Measurements from ENCODE around the gene POFUT1.
"Not testable (repeated sequence)": the region's sequence is repeated elsewhere in the genome, so short reads cannot be mapped to it uniquely, and the experiment has no call there.

POFUT1 gene

DNA sequence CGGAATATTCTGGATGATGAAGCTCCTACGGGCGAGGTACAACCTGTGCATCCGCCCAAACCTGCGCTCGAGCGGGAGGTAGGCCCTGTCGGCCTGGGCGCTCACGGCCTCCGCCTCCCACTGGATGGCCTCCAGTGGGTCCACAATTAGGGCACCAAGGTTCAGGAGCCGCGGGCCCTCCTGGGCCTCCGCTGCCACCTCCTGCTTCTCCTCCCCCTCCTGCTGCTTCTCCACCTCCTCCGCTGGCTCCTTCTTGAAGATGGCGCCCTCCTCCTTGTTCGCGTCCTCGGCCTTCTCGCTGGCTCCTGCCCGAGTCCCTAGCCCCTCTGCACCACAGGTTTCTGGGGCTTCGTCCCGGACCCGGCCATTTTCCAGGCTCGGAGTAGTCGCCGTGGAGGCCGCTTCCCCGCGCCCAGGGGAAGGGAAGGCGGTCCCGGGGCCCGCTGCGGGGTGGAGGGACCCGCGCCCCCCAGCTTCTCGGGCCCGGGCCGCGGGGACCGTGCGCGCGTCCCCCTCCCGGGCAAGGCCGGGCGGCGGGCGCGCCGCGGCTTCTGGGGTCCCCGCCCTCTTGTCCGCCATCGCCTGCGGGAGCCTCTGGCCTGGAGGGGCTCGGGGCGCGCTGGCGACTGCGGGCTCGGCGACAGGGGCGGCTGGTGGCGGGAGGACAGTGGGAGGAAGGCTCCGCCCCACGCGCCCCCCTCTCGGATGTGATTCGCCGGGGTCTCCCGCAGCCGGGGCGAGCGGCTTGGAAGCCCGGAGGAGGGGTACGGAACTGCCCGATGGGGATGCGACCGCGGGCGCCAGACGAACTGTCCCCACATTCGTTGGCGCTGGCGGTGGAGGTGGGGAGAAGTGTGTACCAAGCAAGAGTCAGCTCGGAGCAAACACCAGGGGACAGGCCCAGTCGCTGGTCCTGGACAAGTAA is 17.7 kb upstream of the POFUT1 start:
- DNase-seq: peak; percentile 61

DNA sequence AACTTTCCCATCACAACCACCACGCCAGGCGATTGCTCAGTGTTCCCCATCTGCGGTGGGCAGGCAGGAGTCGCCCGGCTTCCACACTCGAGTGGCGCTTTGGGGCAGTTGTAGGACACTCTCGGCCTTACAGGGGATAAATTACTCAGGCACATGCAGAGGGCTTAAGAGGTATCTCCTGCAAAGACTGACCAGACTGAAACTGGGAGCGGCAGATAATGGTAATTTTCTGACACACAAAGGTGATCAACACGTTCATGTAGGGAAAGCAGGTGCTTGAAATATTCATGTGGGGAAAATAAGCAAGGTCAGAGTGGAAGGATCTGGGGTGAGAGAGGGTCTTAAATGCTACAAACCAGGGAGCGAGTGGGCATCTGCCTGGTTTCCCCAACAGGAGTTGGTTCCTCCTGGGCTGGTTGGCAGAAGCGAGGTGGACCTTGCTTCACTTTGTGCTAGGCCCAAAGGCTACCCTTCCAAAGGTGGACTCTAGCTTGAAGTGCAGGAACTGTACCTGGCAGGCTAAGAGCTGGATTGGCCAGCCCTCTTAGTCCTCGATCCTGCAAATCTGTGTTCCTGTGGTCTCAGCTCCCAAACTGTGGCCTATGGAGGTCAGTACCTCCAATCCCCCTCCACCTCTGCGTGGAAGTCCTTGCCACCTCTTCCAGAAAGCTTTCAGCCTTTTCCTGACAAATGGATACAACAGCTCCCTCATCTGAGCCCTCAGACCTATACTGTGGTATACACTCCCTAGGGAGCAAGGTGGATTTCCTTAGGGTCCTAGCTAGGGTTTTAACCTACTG is 16.9 kb upstream of the POFUT1 start:
- no peak for DNase-seq

DNA sequence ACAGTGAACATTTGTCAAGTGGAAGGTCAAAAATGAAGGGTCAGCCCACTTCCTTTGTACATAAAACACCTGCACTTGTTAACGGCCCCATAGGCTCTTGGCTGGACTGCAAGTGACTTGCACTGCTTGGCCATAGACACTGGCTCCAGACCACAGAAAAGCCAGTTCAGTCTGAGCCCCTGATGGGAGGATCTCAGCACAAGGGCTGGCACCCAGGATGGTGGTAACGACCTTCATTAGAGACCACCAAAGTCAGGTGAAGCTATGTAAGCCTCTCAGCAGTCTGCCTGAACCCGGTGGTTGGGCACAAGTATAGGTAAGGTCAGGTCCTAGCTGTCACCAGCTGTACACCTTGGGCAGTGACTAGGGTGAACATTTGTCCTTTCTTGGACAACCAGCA is 16.3 kb upstream of the POFUT1 start:
- DNase-seq: no peak

DNA sequence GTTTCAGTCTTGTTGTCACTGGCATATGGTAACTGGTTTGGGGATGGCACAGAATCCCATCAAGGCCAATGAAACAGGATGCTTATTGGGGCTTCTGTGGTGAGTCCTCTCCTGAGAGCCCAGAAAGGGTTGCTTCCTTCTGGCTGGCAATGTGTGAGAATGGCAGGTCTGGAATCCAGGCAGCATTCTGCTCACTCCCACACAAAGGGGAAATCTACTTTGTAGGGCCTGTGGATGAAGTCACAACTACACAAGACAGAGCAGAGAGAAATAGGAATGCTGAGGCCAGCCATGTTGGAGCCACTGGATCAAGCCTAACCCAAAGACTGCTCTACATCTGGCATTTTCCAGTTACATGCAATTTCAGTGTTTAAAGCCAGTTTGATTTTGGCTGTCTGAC is 15.8 kb upstream of the POFUT1 start:
- no peak for DNase-seq

DNA sequence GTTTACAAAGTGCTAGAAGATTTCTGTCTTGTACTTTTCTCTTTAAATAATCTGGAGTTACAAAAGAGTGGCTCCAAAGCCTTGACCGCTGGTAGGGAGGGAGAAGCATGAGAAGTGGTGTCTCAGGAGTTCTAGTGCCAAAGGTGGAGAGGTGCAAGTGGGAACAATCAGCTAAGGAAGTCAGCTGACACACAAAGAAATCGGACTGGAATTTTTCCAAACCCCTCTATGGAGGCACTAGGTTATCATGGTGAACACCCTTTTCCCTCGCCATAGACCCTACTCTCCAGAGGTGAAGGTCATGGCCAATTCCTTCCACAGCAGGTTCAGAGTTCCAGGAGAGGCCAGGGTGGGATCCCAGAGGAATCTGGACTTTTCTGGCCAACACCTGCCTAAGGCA is 15.0 kb upstream of the POFUT1 start:
- DNase-seq: no peak

DNA sequence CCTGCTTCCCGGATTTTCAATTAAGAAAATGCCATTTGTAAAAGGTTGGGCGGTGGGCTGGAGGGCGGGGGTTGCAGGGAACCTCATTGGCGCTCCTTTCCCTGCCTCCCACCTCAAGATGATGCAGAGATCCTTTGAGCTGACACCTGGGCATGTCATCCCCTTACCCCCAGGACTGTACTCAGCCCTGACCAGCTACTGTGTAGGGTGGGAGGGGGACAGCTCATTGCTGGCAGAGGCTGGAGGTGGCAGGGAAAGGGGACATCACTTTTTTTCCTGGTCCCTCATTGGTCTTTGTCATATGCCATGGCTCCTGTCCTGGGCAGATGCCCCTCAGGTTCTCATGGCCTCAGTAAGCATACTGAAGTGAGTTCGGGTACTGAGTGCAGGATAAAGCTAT is 14.3 kb upstream of the POFUT1 start:
- not testable (repeated sequence) for DNase-seq

DNA sequence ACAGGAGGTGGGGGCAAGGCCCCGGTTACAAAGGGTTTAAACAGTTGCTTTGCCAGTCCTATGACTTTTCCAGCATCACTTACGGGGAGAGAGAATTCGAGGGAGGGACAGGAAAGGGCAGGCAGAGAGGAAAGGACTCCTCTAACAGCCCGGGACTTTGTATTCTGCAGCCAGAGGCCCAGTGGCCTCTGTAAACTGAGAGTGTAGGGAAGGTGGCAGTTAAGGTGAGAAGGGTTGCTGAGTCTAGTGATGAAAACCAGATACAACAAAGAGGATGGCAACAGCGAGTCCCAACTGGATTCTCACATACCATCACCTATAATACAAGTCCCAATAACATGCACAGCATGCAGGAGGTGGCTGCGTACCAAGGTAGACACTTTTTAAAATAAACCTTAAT is 13.7 kb upstream of the POFUT1 start:
- DNase-seq: no peak

DNA sequence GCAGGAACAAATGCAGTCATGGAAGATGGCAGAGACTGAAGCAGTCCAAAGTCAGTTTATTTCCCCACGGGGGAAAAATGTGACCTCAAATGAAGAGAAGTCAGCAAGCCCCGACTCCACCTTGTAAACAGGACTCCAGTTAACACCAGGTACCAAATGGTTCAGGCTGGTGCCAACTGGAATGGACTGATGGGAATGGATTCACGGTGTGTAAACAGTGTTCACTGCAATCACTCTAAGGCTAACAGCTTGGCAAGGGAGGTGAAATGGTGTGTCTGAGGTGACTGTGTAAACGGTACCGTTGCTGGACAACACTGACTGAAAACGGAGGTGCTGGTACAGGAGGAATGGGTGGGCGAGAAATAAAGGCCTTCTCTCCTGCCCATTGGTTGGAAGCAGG is 12.1 kb upstream of the POFUT1 start:
- no peak for DNase-seq

DNA sequence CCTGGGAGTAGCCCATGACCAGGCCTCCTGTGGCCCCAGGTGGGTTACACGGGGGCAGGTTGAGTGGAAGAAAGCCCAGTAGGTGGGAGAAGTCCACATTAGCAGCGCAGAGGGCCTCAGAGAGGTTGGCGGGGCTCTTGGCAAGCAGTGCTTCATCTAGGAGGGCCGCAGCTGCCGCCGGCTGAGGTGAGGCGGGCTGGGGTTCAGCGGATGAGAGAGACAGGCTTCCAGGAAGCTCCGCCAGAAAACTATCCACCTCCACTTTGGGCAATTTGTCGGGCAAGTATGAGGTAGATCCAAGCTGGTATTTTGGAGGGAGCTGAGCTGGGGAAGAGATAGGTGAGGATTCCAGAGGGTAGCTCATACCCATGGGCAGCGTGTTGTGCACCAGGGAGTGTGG is 11.1 kb upstream of the POFUT1 start:
- not testable (repeated sequence) for DNase-seq

DNA sequence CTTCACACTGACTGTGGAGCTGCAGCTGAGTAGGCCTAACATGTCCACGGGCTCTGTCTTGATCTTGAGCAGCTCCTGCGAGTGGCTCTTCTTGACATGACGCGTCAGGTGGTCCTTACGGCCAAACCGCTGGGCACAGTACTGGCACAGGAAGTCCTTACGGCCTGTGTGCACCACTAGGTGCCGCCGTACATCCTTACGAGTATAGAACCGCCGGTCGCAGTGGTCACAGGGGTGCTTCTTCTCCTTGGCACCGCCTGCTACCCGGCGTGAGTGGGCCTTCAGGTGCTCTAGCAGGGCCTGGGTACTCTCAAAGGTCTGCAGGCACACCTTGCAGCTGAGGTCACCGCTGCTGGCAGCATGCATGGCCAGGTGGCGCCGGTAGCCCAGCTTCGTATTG is 10.5 kb upstream of the POFUT1 start:
- peak; percentile 43 for DNase-seq

DNA sequence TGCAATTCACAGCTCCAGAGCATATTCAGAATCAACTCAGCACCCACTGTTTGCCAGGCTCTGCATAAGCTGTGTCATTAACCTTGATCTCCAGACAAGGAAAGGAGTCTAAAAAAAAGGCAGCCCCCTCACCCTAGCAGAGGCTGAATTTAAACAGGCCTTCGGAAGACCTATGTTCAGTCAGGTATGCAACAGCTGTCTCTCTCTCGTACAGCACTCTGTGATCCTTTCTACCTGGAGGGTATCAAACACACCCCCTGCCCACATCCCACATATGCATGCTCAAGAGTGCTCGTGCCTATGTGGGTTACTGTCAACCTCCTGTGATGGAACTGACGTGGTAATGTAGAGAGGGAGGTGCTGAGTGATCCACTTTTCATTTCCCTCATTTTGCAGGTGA is 8.7 kb upstream of the POFUT1 start:
- no peak for DNase-seq

DNA sequence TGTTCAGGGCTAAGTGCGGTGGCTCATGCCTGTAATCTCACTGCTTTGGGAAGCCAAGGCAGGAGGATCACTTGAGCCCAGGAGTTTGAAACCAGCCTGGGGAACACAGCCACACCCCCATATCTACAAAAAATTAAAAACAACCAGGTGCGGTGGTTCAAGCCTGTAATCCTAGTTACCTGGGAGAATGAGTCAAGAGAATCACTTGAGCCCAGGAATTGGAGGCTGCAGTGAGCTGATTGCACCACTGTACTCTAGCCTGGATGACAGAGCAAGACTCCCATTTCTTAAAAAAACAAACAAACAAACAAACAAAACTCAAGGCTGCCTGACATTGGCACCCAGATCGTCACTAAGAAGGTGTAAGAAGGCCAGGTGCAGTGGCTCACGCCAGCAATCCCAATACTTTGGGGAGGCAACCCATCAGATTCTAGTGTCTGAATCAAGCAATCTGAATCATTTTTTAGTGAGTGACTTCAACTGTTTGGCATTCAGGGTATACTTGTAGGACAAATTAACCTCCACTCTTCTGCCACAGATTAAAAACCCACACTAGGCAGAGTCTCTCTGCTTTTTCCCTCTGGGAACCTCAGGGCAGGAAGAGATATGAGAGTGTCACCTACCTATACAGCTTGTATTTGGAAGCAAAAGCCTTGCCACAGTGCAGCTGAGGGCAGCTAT is 6.2 kb upstream of the POFUT1 start:
- no peak for DNase-seq

DNA sequence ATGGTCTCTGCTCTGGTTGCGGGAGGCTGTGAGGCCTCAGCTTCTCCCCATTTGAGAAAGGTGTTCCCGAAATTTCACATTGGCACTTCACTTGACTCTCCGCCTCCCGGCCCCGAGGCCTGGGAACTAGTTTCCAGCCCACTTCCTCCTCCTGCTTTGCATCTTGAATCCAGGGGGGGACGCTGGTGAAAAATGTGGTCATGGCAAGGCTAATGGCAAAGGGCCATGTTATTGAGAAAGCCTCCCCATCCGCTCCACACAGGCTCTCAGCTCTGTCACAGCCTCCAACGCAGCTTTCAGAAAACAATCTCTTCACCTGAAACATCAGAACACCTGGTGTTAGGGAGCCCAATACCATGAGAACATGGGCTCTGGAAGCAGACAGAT is 5.7 kb upstream of the POFUT1 start:
- DNase-seq: no peak

DNA sequence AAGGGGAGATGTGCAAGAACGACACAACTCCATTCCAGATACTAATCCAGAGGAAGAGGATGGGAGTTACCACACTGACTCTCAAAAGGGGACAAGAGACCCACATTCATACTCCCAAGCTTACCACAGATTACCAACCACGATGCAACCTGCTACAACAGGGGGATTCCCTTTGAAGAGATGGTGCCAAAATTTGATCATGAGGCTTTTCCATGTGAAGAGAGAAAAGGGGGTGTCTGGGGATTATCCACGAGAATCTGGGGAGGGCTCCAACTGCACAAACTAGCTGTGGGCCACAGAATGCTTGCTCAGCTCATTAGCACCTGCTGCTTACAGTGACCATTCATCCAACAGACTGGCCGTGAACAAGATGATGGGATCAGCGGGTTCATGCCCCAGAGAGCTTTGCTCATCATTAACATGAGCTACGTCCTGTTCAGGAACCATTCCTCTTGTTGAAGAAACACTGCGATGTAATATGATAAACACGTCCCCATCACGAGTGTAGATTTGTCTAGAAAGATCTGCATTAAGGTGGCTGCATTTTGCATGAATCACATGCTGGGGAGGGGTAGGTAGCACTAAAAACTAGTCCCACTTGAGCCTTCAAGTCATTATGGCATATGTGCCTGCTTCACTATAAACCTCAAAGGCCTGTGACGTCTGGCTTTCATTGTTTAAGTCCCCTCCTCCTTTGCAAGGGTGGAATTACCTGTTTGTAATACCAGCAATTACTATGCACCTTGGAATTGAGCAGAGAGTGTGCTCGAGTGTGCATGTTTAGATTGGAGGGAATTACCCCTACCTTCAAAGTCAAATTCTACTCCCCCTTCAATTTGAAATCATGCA is 4.1 kb upstream of the POFUT1 start:
- DNase-seq: no peak

DNA sequence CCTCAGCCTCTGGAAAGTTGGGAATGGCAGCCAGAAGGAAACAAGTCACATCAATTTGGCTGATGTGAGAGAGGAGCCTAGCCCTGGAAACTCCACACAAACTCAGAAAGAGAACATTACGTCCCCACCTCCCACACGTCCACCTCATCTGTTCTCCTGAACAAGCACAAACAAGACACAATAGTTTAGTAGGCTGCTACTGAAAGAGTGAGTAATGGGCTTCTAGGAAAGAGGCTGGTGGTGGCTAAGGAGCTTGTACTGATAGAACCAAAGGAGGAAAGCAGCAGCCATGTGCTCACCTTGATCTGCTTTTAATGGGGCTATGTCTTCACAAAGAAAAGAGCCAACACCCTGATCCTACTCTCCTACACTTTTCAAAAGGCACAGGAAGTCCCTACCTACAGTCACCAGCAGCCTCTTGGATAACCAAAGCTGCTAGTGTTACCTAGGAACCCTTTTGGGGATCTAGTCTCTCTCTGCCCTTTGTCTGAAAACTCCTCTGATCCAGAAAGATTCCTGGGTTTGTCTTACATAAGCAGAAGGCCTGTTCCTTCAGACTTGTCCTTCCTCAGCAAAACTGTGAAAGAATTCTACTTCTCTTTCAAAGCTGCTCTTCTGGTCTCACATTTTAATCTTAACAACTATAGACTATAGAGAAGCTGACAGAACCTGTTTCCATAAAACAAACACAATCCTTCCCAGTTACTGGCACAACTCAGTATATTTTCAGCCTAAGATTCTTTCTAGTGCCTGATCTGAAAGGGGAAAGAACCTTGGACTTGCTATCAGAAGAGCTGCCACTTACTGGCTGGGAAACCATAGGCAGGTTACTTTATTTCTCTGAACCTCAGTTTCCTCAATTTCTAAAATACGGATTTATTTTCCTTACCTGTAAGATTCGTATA is 3.2 kb upstream of the POFUT1 start:
- DNase-seq: no peak

DNA sequence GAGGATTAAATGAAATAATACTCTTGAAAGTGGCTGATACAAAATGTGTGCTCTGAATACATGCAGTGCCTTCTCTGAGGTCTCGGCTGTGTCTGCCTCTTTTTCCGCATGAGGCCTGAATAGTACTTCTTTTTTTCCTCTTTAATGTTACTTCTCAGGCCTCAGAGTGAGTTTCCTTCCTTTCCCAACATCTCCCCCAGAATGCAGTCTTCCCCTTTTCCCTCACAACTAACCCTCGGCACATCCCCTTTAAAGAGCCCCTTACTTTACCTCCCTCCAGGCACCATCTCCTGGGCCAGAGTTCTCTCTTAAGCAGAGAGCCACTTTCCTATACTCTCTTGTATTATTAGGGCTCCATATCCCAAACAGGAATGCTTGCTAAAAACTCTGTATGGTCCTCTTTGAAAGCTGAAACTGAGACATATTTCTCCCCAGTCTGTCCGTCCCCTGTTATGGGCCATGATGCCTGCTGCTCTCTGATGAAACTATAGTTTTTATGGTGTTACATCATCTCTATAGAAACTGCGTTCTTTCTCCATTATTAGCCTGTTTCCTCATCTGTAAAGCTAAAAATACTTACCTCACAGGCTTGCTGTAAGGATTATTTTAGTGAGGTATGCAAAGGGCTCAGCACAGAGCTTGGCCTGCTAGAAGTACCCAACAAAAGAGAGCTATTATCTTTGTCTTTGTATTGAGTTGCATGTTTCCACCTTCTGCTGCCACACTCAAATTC is 2.4 kb upstream of the POFUT1 start:
- peak; percentile 42 for DNase-seq

DNA sequence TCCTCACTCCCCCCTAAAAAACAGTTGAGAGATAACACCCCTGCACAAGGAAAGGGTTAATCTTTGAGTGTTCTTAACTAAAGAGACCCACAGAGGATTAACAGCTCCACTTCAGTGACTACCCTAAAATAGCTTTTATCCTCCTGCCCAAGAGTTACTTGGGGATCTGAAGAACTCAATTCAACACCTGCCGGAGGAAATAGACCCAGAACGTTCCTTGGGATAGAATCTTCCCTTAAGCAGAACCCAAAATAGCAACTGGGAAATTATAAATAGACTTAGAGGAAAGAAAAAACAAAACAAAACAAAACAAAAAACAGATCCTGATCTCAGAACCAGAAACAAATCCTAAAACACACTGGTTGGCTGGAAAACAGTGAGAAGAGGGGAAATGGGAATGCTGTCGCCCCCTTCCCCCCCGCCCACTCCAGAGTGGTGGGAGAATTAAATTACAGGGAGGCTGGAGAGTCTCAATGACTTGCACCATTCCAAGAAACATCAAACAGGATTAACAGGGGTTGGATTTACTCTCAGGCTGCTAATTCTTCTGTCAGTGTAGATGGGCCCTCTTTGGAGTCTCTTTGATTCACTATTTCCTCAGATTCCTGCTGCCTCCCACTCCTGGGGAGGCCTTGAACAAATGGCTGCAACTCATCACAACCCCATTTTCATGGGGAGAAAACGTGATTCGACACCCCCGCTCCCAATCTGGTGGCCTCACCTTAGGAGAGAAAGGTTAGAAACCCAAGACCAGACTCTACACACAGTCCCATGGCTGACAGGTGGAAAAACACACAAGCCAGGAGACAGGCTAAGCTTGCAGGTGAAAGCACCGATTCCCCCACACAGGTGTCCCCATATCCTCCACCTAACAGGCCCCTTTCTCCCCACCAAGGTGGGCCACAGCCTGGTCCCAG is 1.6 kb upstream of the POFUT1 start:
- DNase-seq: no peak

DNA sequence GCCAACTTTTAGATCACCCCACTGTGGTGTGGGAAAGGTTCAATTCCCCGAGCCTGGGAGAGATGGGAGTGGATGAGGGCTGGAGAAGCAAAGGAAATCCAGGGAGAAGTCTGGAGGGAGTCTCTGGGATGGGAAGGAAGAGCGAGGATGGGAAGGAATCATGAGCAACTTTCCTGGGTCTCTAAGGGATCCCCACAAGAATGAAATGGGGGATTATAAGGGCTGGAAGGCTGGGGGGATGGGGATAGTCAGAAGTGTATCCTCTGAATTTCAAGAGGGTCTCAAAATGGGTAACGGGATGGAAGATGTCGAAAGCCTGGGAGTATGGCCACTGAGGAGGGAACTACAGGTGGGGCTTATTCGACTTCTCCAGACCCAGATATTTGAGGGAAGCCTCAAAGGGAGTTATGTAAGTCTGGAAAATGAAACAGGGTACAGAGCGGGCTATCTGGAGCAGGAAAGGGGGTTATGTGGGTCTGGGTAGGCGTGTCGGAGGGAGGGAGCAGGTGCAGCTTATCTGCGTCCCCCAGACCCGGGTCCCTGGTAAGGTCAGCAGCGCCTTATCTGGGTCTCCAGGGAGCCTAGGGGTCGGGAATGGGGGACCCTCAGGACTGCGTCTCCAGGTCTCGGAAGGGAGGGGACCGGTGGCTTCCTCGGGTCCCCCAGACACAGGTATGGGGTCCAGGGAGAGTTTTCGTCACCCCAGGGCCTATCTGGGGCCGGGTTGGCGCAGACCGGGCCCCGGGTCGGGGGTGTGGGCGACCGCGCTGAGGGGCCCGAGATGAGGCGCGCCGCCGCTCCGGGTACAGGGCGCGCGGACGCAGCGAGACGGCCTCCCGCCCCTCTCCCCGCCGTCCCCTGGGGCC is 687 bp upstream of the POFUT1 start:
- peak; percentile 84 for DNase-seq

All from hematopoietic multipotent progenitor cell treated with erythropoietin and hydrocortisone succinate and interleukin-3 and kit ligand, for 4 days (in vitro differentiated cells).